ENCODE results near the gene FPR2. TPM values are rescaled to one million over a fixed set of nuclear protein-coding genes. Genes with fewer than 3 reads are reported as not detected.

Gene FPR2
- not detected in 2 replicates for total RNA-seq

GRCh38 chr19:51760697-51761356 lies at the start of gene FPR2:
TSS of gene FPR2 (plus strand) at chr19:51761180. CDS start at chr19:51768659, 7,479 bp downstream.

GRCh38 chr19:51751655-51752054 lies 9.3 kb upstream of the FPR2 start, which contains the start of gene FPR1:
TSS of gene FPR1 (minus strand) at chr19:51751878. CDS start at chr19:51746994, 4,884 bp downstream.

GRCh38 chr19:51794885-51795490 lies 34.0 kb downstream of the FPR2 start, which contains the start of gene FPR3:
TSS of gene FPR3 (plus strand) at chr19:51795157. CDS start at chr19:51823749, 28,592 bp downstream.

Other genes with a start within 250 kb of the FPR2 start
- gene SIGLEC6, start 229.5 kb upstream of the FPR2 start, total RNA-seq: not detected in 2 replicates
- gene ZNF175, start 189.9 kb upstream of the FPR2 start, total RNA-seq: 2.8 and 4.6 TPM in 2 replicates
- gene SIGLEC5, start 130.8 kb upstream of the FPR2 start, total RNA-seq: not detected in 2 replicates
- gene SIGLEC14, start 114.4 kb upstream of the FPR2 start, total RNA-seq: 0.13 TPM in 1 of 2 replicates, not detected in the other
- gene SPACA6, start 67.8 kb upstream of the FPR2 start, total RNA-seq: 2.8 and 3.9 TPM in 2 replicates
- gene HAS1, start 37.2 kb upstream of the FPR2 start, total RNA-seq: 0.52 and 1.8 TPM in 2 replicates
- not detected in 2 replicates for gene FPR1, start 9.3 kb upstream of the FPR2 start, total RNA-seq
- gene FPR3, start 34.0 kb downstream of the FPR2 start, total RNA-seq: under 0.01 TPM in 1 of 2 replicates, not detected in the other
- gene ZNF577, start 126.8 kb downstream of the FPR2 start, total RNA-seq: 1.9 and 9.2 TPM in 2 replicates
- gene ZNF649, start 143.8 kb downstream of the FPR2 start, total RNA-seq: 5.4 and 7.7 TPM in 2 replicates
- gene ZNF613, start 166.3 kb downstream of the FPR2 start, total RNA-seq: 3.0 and 4.9 TPM in 2 replicates
- gene ZNF350, start 225.7 kb downstream of the FPR2 start, total RNA-seq: 4.0 and 11.0 TPM in 2 replicates
- 2.8 and 12.5 TPM in 2 replicates for gene ZNF615, start 247.0 kb downstream of the FPR2 start, total RNA-seq